Activated CD8-positive, alpha-beta T cell treated with anti-CD3 and anti-CD28 coated beads for 36 hours (primary cell): ENCODE measurements around the gene DOK3. TPM values are rescaled to one million over a fixed set of nuclear protein-coding genes. Genes with fewer than 3 reads are reported as not detected.

Experiments used
- ATAC-seq: fragments of 200-7000 bp; cut with Tn5 transposase; one replicate; pipeline ENCODE4 v1.10.0; 2021; ENCODE audit warnings: mild to moderate bottlenecking, moderate library complexity
- CTCF ChIA-PET: fragments of 350-600 bp; sonication (Branson Sonifier 250); formaldehyde crosslinking; loops from one replicate; lab custom pipeline; 2021; ENCODE audit warnings: antibody characterized with exemption; lab: Charles Lee
- POLR2A ChIA-PET: fragments of 350-600 bp; sonication (Branson Sonifier 250); formaldehyde crosslinking; loops from one replicate; lab custom pipeline; 2021; ENCODE audit warnings: antibody characterized with exemption; lab: Charles Lee
- DNase-seq: peaks from one replicate; pipeline ENCODE4 v3.0.0-alpha.2; 2020
- H3K27ac Mint-ChIP-seq: one replicate; pipeline ENCODE4 v1.8.0; 2021; ENCODE audit warnings: mild to moderate bottlenecking, mixed read lengths
- H3K27me3 Mint-ChIP-seq: one replicate; pipeline ENCODE4 v1.8.0; 2021; ENCODE audit warnings: mixed read lengths
- H3K36me3 Mint-ChIP-seq: one replicate; pipeline ENCODE4 v1.8.0; 2021; ENCODE audit warnings: low read depth, mixed read lengths
- H3K4me1 Mint-ChIP-seq: one replicate; pipeline ENCODE4 v1.8.0; 2021; ENCODE audit warnings: low read depth, mixed read lengths
- H3K4me3 Mint-ChIP-seq: one replicate; pipeline ENCODE4 v1.8.0; 2021; ENCODE audit warnings: mild to moderate bottlenecking, moderate library complexity, mixed read lengths
- H3K9me3 Mint-ChIP-seq: one replicate; pipeline ENCODE4 v1.8.0; 2021; ENCODE audit warnings: mixed read lengths
- intact Hi-C: fragments of 100-400 bp; cut with micrococcal nuclease; formaldehyde crosslinking; loops from one replicate; pipeline ENCODE4 v1.10.0; 2022
- total RNA-seq, 2 experiments: library from RNA; stranded (reverse); gene quantifications; one replicate each; pipeline ENCODE4 v1.2.3, GENCODE V29; 2021
- TF ChIP-seq, protein P1 (sequence below): fragments of 200-600 bp; IDR thresholded peaks from one replicate; pipeline ENCODE4 v1.8.0; 2022; ENCODE audit warnings: antibody characterized with exemption, mild to moderate bottlenecking

Gene DOK3
- total RNA-seq, 2 experiments from 2014 or later: 7.4 to 8.0 TPM

DNA sequence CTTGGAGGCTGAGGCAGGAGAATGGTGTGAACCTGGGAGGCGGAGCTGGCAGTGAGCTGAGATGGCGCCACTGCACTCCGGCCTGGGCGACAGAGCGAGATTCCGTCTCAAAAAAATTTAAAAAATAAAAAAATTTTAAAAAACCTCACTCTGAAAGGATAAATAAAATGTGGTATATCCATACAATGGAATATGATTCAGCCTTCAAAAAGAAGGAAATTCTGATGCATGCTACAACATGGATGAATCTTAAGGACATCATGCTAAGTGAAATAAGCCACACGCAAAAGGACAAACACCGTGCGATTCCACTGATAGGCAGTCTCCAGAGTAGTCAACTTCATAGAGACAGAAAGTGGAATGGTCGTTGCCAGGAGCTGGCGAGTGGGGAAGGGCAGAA lies 44.6 kb downstream of the DOK3 start:
- Mint-ChIP-seq H3K27me3 (no peaks in the 10 kb centered on the region), H3K27ac (no peak overlapping the region), H3K4me1 (peaks cover 18% of the 10 kb centered on the region), H3K4me3 (no peak overlapping the region), H3K36me3 (peaks cover 61% of the 10 kb centered on the region), H3K9me3 (peaks cover 1% of the 10 kb centered on the region)
- ATAC-seq: no peak
- ChIA-PET POLR2A (interaction anchor here (22.1 to 22.8 kb wide), 2 partner anchors 9 to 11 kb away, joined by 294 read pairs; partner anchors contain the start of genes DBN1 and PRR7), CTCF (interaction anchor here (0.9 to 1.7 kb wide), 5 partner anchors 8 to 76 kb away, joined by 3 to 7 read pairs (median 3); no protein-coding TSS in a partner anchor)
- intact Hi-C loops: no loop called here
- TF ChIP-seq, protein P1, sequence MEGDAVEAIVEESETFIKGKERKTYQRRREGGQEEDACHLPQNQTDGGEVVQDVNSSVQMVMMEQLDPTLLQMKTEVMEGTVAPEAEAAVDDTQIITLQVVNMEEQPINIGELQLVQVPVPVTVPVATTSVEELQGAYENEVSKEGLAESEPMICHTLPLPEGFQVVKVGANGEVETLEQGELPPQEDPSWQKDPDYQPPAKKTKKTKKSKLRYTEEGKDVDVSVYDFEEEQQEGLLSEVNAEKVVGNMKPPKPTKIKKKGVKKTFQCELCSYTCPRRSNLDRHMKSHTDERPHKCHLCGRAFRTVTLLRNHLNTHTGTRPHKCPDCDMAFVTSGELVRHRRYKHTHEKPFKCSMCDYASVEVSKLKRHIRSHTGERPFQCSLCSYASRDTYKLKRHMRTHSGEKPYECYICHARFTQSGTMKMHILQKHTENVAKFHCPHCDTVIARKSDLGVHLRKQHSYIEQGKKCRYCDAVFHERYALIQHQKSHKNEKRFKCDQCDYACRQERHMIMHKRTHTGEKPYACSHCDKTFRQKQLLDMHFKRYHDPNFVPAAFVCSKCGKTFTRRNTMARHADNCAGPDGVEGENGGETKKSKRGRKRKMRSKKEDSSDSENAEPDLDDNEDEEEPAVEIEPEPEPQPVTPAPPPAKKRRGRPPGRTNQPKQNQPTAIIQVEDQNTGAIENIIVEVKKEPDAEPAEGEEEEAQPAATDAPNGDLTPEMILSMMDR: no peak
- DNase-seq: no peak

- Mint-ChIP-seq H3K27ac (peak overlapping the region; percentile 74), H3K36me3 (peaks cover 48% of the 10 kb centered on the region), H3K9me3 (peaks cover 1% of the 10 kb centered on the region), H3K4me1 (peaks cover 17% of the 10 kb centered on the region), H3K27me3 (no peaks in the 10 kb centered on the region), H3K4me3 (peak overlapping the region; percentile 24)
- intact Hi-C loops: no loop called here
- TF ChIP-seq, protein P1: no peak
- DNase-seq (peak; percentile 48), ATAC-seq (peak; percentile 9)
- ChIA-PET CTCF (interaction anchor here (0.6 to 2.3 kb wide), 5 partner anchors 39 to 152 kb away, joined by 3 to 8 read pairs (median 3); no protein-coding TSS in a partner anchor), POLR2A (interaction anchor here (22.1 to 22.8 kb wide), 2 partner anchors 8 to 12 kb away, joined by 294 read pairs; partner anchors contain the start of genes DBN1 and PRR7)
Measured at GRCh38 chr5:177462021-177462670, 47.5 kb downstream of the DOK3 start.

GRCh38 chr5:177459819-177460628 lies 49.6 kb downstream of the DOK3 start:
- Mint-ChIP-seq H3K27me3 (no peaks in the 10 kb centered on the region), H3K4me1 (peaks cover 25% of the 10 kb centered on the region), H3K27ac (no peak overlapping the region), H3K9me3 (no peaks in the 10 kb centered on the region), H3K36me3 (peaks cover 29% of the 10 kb centered on the region), H3K4me3 (no peak overlapping the region)
- no peak for ATAC-seq
- ChIA-PET CTCF (interaction anchor here (0.9 to 1.0 kb wide), 2 partner anchors 69 to 150 kb away, joined by 3 read pairs; no protein-coding TSS in a partner anchor), POLR2A (interaction anchor here (0.6 to 22.1 kb wide), 4 partner anchors 11 to 48 kb away, joined by 3 to 294 read pairs (median 3); partner anchors contain the start of gene DBN1)
- TF ChIP-seq, protein P1: no peak
- DNase-seq: no peak
- intact Hi-C loops: loop anchor here (5.0 kb wide), 1 partner anchor 37 kb away; the partner anchor contains the start of gene PDLIM7

DNA sequence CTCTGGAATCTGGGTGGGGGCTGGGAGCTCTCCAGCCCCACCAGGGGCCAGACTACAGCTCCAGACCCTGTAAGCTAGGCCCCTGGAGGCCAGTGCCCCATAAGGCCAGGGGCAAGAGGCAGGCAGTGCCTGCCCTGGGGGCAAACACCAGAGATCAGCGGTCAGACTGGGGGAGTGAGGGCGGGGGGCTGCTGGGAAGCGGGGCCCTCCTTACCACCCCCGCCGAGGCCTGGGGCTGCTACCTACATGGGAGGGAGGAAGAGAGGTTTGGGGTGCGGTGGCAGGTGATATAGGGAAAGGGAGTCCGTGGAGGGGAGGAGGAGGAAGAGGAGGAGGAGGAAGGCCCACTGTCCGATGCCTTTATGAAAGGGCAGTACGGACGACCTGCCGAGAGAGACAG lies 50.3 kb downstream of the DOK3 start:
- Mint-ChIP-seq H3K36me3 (peaks cover 28% of the 10 kb centered on the region), H3K27ac (no peak overlapping the region), H3K4me1 (peaks cover 25% of the 10 kb centered on the region), H3K4me3 (no peak overlapping the region), H3K27me3 (no peaks in the 10 kb centered on the region), H3K9me3 (no peaks in the 10 kb centered on the region)
- ChIA-PET POLR2A (interaction anchor here (0.6 to 22.1 kb wide), 3 partner anchors 10 to 39 kb away, joined by 3 to 294 read pairs (median 3); partner anchors contain the start of gene DBN1), CTCF (interaction anchor here (2.6 to 6.8 kb wide), 2 partner anchors 19 to 42 kb away, joined by 24 to 48 read pairs; no protein-coding TSS in a partner anchor)
- intact Hi-C loops: loop anchor here (5.0 kb wide), 1 partner anchor 38 kb away; the partner anchor contains the start of gene PDLIM7
- no peak for ATAC-seq
- DNase-seq: no peak
- TF ChIP-seq, protein P1: no peak
